ENCODE measurements around the gene TIGD7. TPM values are rescaled to one million over a fixed set of nuclear protein-coding genes. Genes with fewer than 3 reads are reported as not detected.
A peak's percentile ranks its signal among the peaks of the same experiment; 100 is the strongest.

TIGD7 gene
- total RNA-seq, 2 donors from 2014 or later: 2.8 to 5.9 TPM

GRCh38 chr16:3266873-3267537, 38.2 kb downstream of the TIGD7 start:
- H3K27me3 Mint-ChIP-seq (ENCODE audit: insufficient read depth): peaks cover 37% of the 10 kb centered on the region
- peak; percentile 53 for DNase-seq
- H3K27ac ChIP-seq (ENCODE audit: low read depth, low read length): no peak overlapping the region
- H3K9ac ChIP-seq (ENCODE audit: extremely low read depth, low read length, poor library complexity, severe bottlenecking): no peak overlapping the region
- H3K4me3 Mint-ChIP-seq: no peak overlapping the region
- no peak overlapping the region for H3K4me3 ChIP-seq (ENCODE audit: low read length)
- 61 to 81% methylated on average over 4 to 5 of the region's 5 CpGs for WGBS, 2 experiments (ENCODE audit: insufficient coverage in 1 of 2, insufficient read length in 1 of 2)
- no peaks in the 10 kb centered on the region for H3K36me3 ChIP-seq (ENCODE audit: control insufficient read depth, insufficient read depth, low read length)
- H3K9me3 ChIP-seq (ENCODE audit: control insufficient read depth, low read length): peaks cover 4% of the 10 kb centered on the region
- TF ChIP-seq CTCF (conservative IDR thresholded peaks at IDR 0.05): peak; percentile 68
- H3K4me1 ChIP-seq (ENCODE audit: control insufficient read depth, insufficient read depth, low read length): no peaks in the 10 kb centered on the region
- H3K4me1 Mint-ChIP-seq: peaks cover 3% of the 10 kb centered on the region
- H3K27me3 ChIP-seq (ENCODE audit: control insufficient read depth, insufficient read depth, low read length, poor library complexity, severe bottlenecking): peaks cover 9% of the 10 kb centered on the region
- H3K36me3 Mint-ChIP-seq (ENCODE audit: low read depth): no peaks in the 10 kb centered on the region
- no peak overlapping the region for H3K27ac Mint-ChIP-seq
- peaks cover 41% of the 10 kb centered on the region for H3K9me3 Mint-ChIP-seq

GRCh38 chr16:3264137-3265036, 40.8 kb downstream of the TIGD7 start:
- no peak overlapping the region for H3K27ac Mint-ChIP-seq
- WGBS, 2 experiments (ENCODE audit: insufficient coverage in 1 of 2, insufficient read length in 1 of 2): 8 to 14% methylated on average over 27 to 77 of the region's 77 CpGs
- Histone ChIP-seq H3K4me3 (ENCODE audit: low read length) (peak overlapping the region; percentile 76), H3K9me3 (ENCODE audit: control insufficient read depth, low read length) (peaks cover 4% of the 10 kb centered on the region), H3K36me3 (ENCODE audit: control insufficient read depth, insufficient read depth, low read length) (no peaks in the 10 kb centered on the region), H3K27me3 (ENCODE audit: control insufficient read depth, insufficient read depth, low read length, poor library complexity, severe bottlenecking) (peaks cover 9% of the 10 kb centered on the region), H3K9ac (ENCODE audit: extremely low read depth, low read length, poor library complexity, severe bottlenecking) (peak overlapping the region; percentile 38), H3K4me1 (ENCODE audit: control insufficient read depth, insufficient read depth, low read length) (no peaks in the 10 kb centered on the region), H3K27ac (ENCODE audit: low read depth, low read length) (no peak overlapping the region)
- no peaks in the 10 kb centered on the region for H3K36me3 Mint-ChIP-seq (ENCODE audit: low read depth)
- H3K4me3 Mint-ChIP-seq: peak overlapping the region; percentile 65
- peaks cover 3% of the 10 kb centered on the region for H3K4me1 Mint-ChIP-seq
- H3K27me3 Mint-ChIP-seq (ENCODE audit: insufficient read depth): peaks cover 49% of the 10 kb centered on the region
- peak; percentile 57 for TF ChIP-seq CTCF (conservative IDR thresholded peaks at IDR 0.05)
- H3K9me3 Mint-ChIP-seq: peaks cover 34% of the 10 kb centered on the region
- DNase-seq: peak; percentile 99

- Mint-ChIP-seq H3K4me3 (peak overlapping the region; percentile 65), H3K27ac (no peak overlapping the region), H3K36me3 (ENCODE audit: low read depth) (no peaks in the 10 kb centered on the region), H3K27me3 (ENCODE audit: insufficient read depth) (peaks cover 50% of the 10 kb centered on the region), H3K4me1 (peaks cover 3% of the 10 kb centered on the region), H3K9me3 (peaks cover 30% of the 10 kb centered on the region)
- H3K27me3 ChIP-seq (ENCODE audit: control insufficient read depth, insufficient read depth, low read length, poor library complexity, severe bottlenecking): peaks cover 9% of the 10 kb centered on the region
- H3K36me3 ChIP-seq (ENCODE audit: control insufficient read depth, insufficient read depth, low read length): no peaks in the 10 kb centered on the region
- no peaks in the 10 kb centered on the region for H3K4me1 ChIP-seq (ENCODE audit: control insufficient read depth, insufficient read depth, low read length)
- H3K4me3 ChIP-seq (ENCODE audit: low read length): no peak overlapping the region
- no peak for DNase-seq
- 91 to 97% methylated on average over 2 to 4 of the region's 4 CpGs for WGBS, 2 experiments (ENCODE audit: insufficient coverage in 1 of 2, insufficient read length in 1 of 2)
- no peak overlapping the region for H3K27ac ChIP-seq (ENCODE audit: low read depth, low read length)
- TF ChIP-seq CTCF (conservative IDR thresholded peaks at IDR 0.05): no peak
- H3K9me3 ChIP-seq (ENCODE audit: control insufficient read depth, low read length): peaks cover 4% of the 10 kb centered on the region
- no peak overlapping the region for H3K9ac ChIP-seq (ENCODE audit: extremely low read depth, low read length, poor library complexity, severe bottlenecking)
Measured at GRCh38 chr16:3262517-3262916, 42.7 kb downstream of the TIGD7 start.

Measured in endodermal cell (in vitro differentiated cells).